BE2C (cell line): Measurements from ENCODE around the gene DAB1.

ENCODE experiments used
- DNase-seq: peaks from one replicate; pipeline ENCODE4 v3.0.0-alpha.2; 2020
- H3K27me3 ChIP-seq: fragments of 250-450 bp; sonication (Bioruptor Pico); 2 replicates; pipeline ENCODE4 v1.5.1; 2020; ENCODE audit warnings: mild to moderate bottlenecking
- H3K36me3 ChIP-seq: fragments of 250-450 bp; sonication (Bioruptor Pico); 2 replicates; pipeline ENCODE4 v1.5.1; 2020; ENCODE audit warnings: mild to moderate bottlenecking
- H3K4me1 ChIP-seq: fragments of 250-450 bp; sonication (Bioruptor Pico); 2 replicates; pipeline ENCODE4 v1.5.1; 2020
- H3K4me3 ChIP-seq: 2 replicates; pipeline ENCODE4 v1.5.1; 2011; ENCODE audit warnings: low read depth, low read length
- H3K9me3 ChIP-seq: fragments of 250-450 bp; sonication (Bioruptor Pico); 2 replicates; pipeline ENCODE4 v1.5.1; 2020
- TF ChIP-seq, protein P1 (sequence below): IDR thresholded peaks from 2 replicates; pipeline ENCODE4 v1.5.1; 2012; ENCODE audit warnings: mild to moderate bottlenecking, low read depth, low read length

Gene DAB1

DNA sequence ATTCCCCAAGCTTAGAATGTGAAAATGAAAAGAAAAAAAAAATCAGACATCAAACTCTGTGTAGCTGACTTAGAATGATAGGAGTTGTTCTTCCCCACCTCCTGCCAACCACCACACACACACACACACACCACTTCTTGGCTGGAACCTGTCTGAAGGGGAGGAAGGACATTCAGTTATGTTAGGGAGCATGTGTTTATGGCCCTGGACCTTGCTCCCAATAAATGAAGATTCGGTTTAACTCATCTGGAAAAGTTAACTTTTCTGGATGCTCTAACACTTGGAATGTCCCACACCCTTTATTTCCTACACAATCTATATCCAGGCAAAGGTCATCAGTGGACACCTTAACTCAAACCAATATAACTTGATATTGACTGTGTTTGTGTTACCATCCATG, 112.4 kb downstream of the DAB1 start:
- no peaks in the 10 kb centered on the region for H3K36me3 ChIP-seq
- H3K4me1 ChIP-seq, result no peaks in the 10 kb centered on the region
- no peak for DNase-seq
- no peaks in the 10 kb centered on the region for H3K9me3 ChIP-seq
- no peaks in the 10 kb centered on the region for H3K27me3 ChIP-seq
- TF ChIP-seq, protein P1, sequence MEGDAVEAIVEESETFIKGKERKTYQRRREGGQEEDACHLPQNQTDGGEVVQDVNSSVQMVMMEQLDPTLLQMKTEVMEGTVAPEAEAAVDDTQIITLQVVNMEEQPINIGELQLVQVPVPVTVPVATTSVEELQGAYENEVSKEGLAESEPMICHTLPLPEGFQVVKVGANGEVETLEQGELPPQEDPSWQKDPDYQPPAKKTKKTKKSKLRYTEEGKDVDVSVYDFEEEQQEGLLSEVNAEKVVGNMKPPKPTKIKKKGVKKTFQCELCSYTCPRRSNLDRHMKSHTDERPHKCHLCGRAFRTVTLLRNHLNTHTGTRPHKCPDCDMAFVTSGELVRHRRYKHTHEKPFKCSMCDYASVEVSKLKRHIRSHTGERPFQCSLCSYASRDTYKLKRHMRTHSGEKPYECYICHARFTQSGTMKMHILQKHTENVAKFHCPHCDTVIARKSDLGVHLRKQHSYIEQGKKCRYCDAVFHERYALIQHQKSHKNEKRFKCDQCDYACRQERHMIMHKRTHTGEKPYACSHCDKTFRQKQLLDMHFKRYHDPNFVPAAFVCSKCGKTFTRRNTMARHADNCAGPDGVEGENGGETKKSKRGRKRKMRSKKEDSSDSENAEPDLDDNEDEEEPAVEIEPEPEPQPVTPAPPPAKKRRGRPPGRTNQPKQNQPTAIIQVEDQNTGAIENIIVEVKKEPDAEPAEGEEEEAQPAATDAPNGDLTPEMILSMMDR, result no peak
- no peak overlapping the region for H3K4me3 ChIP-seq

DNA sequence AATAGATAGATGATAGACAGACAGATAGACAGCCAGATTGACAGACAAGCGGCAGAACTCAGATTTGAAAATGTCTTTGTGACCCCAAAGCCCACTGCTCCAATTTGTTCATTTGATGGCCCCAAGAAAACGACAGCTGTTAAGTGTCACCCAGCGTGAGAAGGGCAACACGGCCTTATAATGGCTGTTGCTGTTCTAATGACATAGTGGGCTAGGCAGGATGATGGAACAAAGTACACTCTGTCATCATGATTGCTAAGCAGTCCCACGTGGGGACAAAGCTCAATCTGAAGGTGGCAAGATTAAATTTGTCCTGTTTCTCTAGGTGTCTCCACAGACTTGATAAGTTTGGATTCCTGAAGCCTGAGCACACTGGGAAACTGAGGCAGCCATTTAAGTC, 112.9 kb downstream of the DAB1 start:
- no peak for DNase-seq
- TF ChIP-seq, protein P1, result no peak
- H3K4me3 ChIP-seq, result no peak overlapping the region

DNA sequence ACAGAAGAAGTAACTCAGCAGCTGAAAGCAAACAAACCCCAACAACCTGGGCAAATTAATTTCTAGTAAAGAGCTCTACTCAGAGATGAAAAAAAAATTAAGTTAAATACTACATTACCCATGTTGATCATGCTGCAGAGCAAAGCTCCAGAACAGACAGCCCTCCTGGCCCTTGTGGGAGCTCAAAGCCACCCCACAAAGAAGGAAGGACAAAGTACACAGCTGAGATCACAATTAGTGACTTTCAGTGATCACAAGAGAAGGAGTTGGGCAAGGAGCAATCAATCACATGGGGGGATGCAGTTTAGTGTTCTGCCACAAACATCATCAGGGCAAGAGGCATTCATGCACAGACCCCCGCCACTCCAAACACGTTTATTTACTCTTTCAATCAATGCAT, 114.2 kb downstream of the DAB1 start:
- no peaks in the 10 kb centered on the region for H3K27me3 ChIP-seq
- H3K36me3 ChIP-seq, result no peaks in the 10 kb centered on the region
- TF ChIP-seq, protein P1, result no peak
- no peak overlapping the region for H3K4me3 ChIP-seq
- H3K4me1 ChIP-seq, result no peaks in the 10 kb centered on the region
- DNase-seq, result no peak
- H3K9me3 ChIP-seq, result no peaks in the 10 kb centered on the region

More for the DNA sequence above, 112.9 kb downstream of the DAB1 start:
- H3K36me3 ChIP-seq, result no peaks in the 10 kb centered on the region
- no peaks in the 10 kb centered on the region for H3K4me1 ChIP-seq
- H3K27me3 ChIP-seq, result no peaks in the 10 kb centered on the region
- H3K9me3 ChIP-seq, result no peaks in the 10 kb centered on the region

DNA sequence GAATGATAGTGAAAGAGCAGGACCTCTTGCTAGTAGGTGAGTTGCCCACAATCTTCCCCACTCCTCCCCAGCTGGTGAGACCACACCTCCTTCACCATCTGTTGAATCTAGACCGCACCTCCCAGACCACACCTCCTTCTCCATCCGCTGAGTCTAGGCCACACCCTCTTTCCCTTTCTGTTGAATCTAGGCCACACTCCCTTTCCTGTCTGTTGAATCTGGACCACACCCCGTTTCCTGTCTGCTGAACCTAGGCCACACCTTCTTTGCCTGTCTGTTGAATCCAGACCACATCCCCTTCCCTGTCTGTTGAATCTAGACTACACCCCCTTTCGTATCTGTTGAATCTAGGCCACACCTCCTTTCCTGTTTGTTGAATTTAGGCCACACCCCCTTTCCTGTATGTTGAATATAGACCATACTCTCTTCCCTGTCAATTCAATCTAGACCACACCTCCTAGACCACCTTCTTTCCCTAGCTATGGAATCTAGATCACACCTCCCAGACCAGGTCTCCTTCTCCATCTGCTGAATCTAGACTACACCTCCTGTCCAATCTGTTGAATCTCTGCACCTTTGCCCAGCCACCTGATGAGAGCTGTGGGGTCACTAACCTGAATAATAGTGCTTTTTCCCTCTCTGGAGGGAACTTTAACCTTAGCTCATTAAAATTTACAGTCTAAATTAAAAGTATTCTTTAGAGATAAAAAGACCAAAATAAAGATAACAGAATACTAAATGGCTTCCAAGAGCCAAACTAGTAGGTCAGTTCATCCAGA, 116.3 kb downstream of the DAB1 start:
- Histone ChIP-seq H3K4me1 (no peaks in the 10 kb centered on the region), H3K36me3 (no peaks in the 10 kb centered on the region), H3K27me3 (no peaks in the 10 kb centered on the region), H3K9me3 (no peaks in the 10 kb centered on the region), H3K4me3 (no peak overlapping the region)
- TF ChIP-seq, protein P1, result no peak
- peak; percentile 7 for DNase-seq

DNA sequence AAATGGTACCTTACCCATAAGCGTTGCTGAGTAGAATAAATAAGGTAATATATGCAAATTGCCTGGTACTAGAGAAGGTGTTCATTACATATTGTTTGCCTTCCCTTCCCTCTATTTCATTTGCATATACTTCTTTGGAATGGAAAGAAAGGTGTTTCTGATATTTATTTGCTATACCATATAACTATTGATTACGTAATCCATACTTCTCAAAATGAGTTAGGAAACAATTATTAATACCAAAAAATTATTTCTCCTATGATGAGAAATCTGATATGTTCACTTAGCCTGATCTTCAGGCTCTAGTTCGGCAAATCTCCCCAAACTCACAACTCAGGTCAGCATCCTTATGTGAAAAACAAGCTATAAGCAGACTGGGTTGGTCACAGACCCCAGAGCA, 119.3 kb downstream of the DAB1 start:
- Histone ChIP-seq H3K4me3 (no peak overlapping the region), H3K36me3 (no peaks in the 10 kb centered on the region), H3K4me1 (no peaks in the 10 kb centered on the region), H3K27me3 (no peaks in the 10 kb centered on the region), H3K9me3 (no peaks in the 10 kb centered on the region)
- no peak for DNase-seq
- TF ChIP-seq, protein P1, result no peak

DNA sequence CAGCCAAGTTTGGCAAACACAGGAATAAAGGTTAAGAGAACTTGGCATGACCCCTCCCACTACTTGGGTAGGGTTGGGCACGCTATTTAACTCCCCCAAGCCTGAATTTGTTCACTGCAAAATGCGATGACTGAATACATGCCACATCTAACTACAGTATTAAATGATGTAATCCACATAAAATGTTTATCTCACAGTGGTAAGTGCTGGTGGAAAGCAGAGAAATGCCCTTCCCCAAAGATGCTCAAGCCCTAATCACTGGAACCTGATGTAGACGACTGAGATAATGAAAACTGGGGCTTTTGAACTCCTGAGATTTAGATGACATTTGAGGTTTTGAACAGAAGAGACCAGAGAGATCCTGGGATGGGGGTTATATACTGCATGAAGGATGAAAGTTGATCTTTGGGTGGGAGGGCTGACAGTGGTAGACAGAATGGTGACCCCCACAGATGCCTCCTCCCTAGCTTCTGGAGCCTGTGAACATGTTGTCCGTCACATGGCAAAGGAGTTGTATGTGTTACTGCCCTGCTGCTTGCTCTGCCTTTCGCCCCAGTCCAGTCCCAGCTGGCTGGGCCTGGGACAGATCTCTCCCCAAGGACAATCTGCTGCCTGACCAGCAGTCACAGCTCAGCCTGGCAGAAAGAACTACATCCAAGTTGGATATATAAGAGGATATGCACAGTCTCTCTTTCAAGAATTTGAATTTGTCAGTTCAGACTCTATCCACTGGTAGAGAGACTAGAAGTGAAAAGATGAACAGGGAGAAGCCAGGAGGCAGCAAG, 120.9 kb downstream of the DAB1 start:
- H3K36me3 ChIP-seq, result no peaks in the 10 kb centered on the region
- DNase-seq, result no peak
- no peak overlapping the region for H3K4me3 ChIP-seq
- no peaks in the 10 kb centered on the region for H3K9me3 ChIP-seq
- H3K27me3 ChIP-seq, result no peaks in the 10 kb centered on the region
- TF ChIP-seq, protein P1, result no peak
- no peaks in the 10 kb centered on the region for H3K4me1 ChIP-seq
